GM19035 (cell line): ENCODE results near the gene CYBA.
A peak's percentile ranks its signal among the peaks of the same experiment; 100 is the strongest.

Experiments
- ATAC-seq: cut with Tn5 transposase; IDR thresholded peaks from one replicate; pipeline ENCODE4 v1.9.1; 2021; ENCODE audit not compliant: unreplicated experiment

Gene CYBA

GRCh38 chr16:88650749-88651275, at the start of gene CYBA:
CYBA (minus strand) TSS chr16:88651053; CDS start chr16:88651013, 40 bp downstream.
- ATAC-seq: peak; percentile 75

- ATAC-seq: no peak
Observed at GRCh38 chr16:88700322-88700635, 49.4 kb upstream of the CYBA start.

GRCh38 chr16:88699180-88699579, 48.3 kb upstream of the CYBA start:
- no peak for ATAC-seq

- no peak for ATAC-seq
Observed at GRCh38 chr16:88698646-88699045, 47.8 kb upstream of the CYBA start.

- ATAC-seq: no peak
Observed at GRCh38 chr16:88697831-88698615, 47.2 kb upstream of the CYBA start.

- no peak for ATAC-seq
Observed at GRCh38 chr16:88697116-88697830, 46.4 kb upstream of the CYBA start.

- no peak for ATAC-seq
Observed at GRCh38 chr16:88696441-88696840, 45.6 kb upstream of the CYBA start.

- no peak for ATAC-seq
Observed at GRCh38 chr16:88695753-88696152, 44.9 kb upstream of the CYBA start.

GRCh38 chr16:88695218-88695617, 44.4 kb upstream of the CYBA start:
- no peak for ATAC-seq

- no peak for ATAC-seq
Observed at GRCh38 chr16:88694221-88695087, 43.6 kb upstream of the CYBA start.

GRCh38 chr16:88693420-88694177, 42.7 kb upstream of the CYBA start:
- ATAC-seq: no peak

- ATAC-seq: no peak
Observed at GRCh38 chr16:88692861-88693260, 42.0 kb upstream of the CYBA start.

- ATAC-seq: no peak
Observed at GRCh38 chr16:88691924-88692560, 41.2 kb upstream of the CYBA start.

- no peak for ATAC-seq
Observed at GRCh38 chr16:88691129-88691813, 40.4 kb upstream of the CYBA start.

- no peak for ATAC-seq
Observed at GRCh38 chr16:88690341-88691128, 39.7 kb upstream of the CYBA start.

- ATAC-seq: no peak
Observed at GRCh38 chr16:88688013-88688778, 37.3 kb upstream of the CYBA start.

GRCh38 chr16:88687676-88688012, 36.8 kb upstream of the CYBA start:
- ATAC-seq: no peak

- ATAC-seq: no peak
Observed at GRCh38 chr16:88687254-88687576, 36.4 kb upstream of the CYBA start.
